Ishikawa (cell line): ENCODE data around the gene BFSP1.

Experiments
- CEBPB ChIP-seq: IDR thresholded peaks from 2 replicates; pipeline ENCODE4 v1.6.1; 2012
- EGR1 ChIP-seq: IDR thresholded peaks from 2 replicates; pipeline ENCODE4 v1.6.1; 2012
- TAF1 ChIP-seq: IDR thresholded peaks from 2 replicates; pipeline ENCODE4 v1.6.1; 2012; ENCODE audit warnings: low read depth, mild to moderate bottlenecking

- TF ChIP-seq EGR1 (no peak), CEBPB (no peak), TAF1 (no peak)
These were observed 23.6 kb downstream of the BFSP1 start for GRCh38 chr20:17507531-17507930.
